IPS-NIHi7 (cell line): ENCODE measurements around the gene RFK.
"Not testable (repeated sequence)": the region's sequence is repeated elsewhere in the genome, so short reads cannot be mapped to it uniquely, and the experiment has no call there.

ENCODE experiments used
- DNase-seq: peaks from one replicate; pipeline ENCODE4 v3.0.0; 2012; ENCODE audit warnings: mixed read lengths; ENCODE audit errors: extremely low spot score

Gene RFK

DNA sequence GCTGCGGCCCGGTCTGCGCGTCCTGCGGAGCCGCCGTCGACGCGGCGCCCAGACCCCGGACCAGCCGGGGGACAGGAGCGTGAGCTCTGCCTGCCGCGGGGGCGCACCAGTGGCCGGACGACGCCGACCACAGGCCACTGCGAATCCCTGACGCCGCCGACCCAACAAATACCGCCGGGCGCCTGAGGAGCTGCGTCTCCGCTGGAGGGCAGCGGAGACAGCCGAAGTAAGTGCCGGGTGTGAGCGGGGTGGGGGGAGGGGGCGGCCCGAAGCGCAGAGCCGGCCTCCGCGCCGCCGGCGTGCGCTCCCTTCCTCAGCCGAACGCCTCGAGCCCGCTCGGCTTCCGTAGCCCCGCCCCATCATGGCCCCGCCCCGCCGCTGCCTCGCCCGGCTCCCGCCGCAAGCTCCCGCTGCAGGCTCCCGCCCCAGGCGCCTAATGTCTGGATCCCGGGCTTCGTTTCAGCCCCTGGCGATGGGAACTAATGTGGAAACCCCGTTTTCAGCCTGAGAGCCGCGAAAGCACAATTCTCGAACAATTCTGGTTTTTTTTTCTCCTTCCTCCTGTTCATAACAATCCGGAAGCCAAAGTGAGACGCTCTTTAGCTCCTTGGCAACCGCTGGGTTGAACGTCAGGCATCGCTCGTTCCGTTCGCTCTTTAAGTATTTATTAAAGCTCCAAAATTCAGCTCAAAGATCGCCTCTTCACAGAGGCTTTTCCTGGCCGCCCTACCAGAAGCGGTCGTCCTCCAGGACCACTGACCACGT lies at the start of gene RFK:
RFK (minus strand) TSS at position 232 of the 765 bp plus-strand sequence. CDS start 255 bp downstream, outside the sequence.
- peak; percentile 93 for DNase-seq

DNA sequence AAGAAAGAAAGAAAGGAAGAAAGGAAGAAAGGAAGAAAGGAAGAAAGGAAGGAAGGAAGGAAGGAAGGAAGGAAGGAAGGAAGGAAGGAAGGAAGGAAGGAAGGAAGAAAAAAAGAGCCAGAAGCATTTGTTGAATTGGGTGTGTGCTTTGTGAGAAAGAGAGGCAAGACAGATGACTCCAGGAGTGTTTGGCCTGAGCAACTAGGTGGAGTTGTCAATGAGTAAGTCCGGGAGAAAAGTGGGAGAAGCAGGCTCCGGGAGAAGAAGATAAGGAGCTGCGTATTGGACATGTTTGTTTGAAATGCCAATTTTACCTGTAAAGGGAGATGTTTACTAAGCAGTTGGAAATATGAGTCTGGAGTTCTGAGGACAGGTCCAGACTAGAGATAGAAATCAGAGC lies 49.7 kb upstream of the RFK start:
- DNase-seq: no peak

DNA sequence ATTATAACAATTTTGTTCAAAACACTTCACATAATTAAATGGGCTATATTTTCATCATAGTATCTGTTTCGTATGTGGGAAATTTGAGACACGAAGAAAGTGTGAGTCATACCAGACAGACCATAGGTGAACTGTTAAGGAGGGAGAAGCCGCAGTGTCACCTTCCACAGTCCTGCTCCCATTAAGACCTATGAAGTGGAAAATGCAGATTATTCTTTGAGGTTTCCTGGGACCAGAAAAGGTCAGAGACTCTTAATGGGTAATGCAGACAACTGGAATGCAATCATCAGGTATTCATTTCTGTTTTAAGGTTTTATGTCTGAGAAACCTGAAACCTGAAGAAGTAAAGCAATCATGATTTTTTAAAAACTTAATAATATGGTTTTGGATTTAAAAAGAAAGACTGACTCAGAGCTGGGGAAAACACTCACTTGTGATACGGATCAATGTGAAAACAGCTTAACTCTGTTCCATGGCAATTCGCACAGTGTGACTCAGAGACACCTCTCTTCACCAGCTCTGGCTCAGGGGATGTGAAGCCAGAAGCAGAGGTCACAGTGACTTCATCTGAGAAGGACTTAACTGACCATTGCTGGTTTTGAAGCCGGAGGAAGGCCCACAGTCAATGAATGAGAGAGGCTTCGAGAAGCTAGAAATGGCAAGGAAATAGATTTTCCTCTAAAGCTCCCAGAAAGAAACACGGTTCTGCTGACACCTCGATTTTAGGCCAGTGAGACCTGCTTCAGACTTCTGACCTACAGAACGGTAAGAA lies 47.5 kb upstream of the RFK start:
- DNase-seq: no peak

DNA sequence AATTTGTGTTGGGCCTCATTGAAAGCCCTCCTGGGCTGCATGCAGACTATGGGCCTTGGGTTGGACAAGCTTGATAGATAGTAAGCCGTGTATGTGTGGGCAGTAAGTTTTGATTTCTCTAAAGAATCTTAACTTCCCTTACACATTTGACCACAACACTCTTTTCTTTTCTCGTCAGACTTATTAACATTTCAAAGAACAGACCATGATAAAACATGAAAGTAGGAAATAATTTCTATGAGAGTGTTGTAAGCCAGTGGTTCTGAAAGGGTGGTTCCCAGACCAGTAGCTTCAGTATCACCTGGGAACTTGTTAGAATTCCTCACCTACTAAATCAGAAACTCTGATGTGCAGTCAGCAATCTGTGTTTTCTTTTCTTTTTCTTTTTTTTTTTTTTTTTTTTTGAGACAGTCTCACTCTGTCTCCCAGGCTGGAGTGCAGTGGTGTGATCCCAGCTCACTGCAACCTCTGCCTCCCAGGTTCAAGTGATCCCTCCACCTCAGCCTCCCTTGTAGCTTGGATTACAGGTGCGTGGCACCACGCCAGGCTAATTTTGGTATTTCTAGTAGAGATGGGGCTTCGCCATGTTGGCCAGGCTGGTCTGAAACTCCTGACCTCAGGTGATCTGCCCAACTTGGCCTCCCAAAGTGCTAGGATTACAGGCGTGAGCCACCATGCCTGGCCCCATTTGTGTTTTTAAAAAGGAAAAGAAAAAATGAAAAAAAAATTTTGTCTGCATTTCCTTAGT lies 44.8 kb upstream of the RFK start:
- DNase-seq: no peak

DNA sequence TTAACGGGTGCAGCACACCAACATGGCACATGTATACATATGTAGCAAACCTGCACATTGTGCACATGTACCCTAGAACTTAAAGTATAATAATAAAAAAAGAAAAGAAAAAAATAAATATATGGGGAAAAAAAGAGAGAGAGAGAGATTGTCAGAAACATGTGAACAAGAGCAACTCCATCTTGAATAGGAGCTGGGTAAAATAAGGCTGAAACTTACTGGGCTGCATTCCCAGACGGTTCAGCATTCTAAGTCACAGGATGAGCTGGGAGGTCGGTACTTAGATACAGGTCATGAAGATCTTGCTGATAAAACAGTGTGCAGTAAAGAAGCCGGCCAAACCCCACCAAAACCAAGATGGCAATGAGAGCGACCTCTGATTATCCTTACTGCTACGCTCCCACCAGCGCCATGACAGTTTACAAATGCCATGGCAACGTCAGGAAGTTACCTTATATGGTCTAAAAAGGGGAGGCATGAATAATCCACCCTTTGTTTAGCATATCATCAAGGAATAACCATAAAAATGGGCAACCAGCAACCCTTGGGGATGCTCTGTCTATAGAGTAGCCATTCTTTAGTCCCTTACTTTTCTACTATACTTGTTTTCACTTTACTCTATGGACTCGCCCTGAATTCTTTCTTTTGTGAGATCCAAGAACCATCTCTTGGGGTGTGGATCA lies 42.9 kb upstream of the RFK start:
- not testable (repeated sequence) for DNase-seq

DNA sequence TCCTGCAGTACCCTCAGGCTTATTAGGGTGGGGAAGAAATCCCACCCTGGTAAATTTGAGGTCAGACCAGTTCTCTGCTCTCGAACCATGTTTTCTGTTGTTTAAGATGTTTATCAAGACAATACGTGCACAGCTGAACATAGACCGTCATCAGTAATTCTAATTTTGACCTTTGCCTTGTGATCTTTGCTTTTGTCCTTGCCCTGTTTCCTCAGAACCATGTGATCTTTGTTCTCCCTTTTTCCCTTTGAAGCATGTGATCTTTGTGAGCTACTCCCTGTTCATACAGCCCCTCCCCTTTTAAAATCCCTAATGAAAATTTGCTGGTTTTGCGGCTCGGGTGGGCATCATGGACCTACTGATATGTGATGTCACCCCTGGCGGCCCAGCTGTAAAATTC lies 40.7 kb upstream of the RFK start:
- DNase-seq: not testable (repeated sequence)

DNA sequence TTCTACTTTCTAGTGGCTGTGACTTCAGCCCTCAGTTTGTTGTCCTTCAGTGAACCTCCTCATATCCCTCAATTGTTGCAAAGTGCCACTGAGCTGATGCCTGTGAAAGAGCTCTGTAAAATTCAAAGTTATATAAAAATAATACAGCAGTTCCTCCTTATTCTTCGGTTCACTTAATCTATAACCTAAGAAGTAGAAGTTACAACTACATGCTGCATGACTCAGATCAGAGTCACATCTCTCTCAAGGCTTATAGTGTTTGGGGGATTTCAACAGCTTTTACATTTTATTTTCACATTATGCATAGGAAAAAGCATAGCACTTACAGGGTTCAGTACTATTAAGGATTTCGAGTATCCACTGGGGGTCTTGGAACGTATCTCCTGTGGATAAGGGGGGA lies 39.6 kb upstream of the RFK start:
- DNase-seq: no peak

DNA sequence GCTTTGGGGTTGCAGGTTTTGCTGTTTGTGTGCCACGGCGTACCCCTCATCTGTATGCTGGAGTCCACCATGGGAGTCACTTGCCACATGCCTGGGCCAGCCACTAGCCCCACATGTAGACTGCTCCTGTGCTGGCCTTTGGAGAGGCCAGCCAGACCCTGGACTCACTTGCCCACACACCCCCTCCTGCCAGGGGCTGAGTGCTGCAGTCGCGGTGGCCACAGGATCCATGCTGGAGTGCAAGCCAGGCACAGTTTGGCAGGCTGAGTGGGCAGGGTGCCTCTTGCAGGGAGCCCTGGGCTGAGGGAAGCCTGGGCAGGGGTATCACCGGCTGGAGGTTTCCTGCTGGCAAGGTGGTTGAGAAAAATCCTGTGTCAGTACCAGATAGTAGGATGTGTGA lies 39.2 kb upstream of the RFK start:
- no peak for DNase-seq

DNA sequence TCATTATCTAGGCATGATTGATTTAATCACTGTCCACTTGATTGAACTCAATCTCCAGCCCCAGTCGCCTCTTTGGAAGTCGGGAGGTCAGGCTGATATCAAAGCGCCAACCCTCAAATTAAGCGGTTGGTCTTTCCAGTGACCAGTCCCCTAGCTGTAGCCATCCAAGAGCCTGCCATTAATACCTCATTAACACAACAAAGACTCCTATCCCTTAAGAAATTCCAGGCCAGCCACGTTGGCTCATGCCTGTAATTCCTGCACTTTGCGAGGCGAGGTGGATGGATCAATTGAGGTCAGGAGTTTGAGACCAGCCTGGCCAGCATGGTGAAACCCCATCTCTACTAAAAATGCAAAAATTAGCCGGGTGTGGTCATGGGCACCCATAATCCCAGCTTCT lies 37.4 kb upstream of the RFK start:
- no peak for DNase-seq

DNA sequence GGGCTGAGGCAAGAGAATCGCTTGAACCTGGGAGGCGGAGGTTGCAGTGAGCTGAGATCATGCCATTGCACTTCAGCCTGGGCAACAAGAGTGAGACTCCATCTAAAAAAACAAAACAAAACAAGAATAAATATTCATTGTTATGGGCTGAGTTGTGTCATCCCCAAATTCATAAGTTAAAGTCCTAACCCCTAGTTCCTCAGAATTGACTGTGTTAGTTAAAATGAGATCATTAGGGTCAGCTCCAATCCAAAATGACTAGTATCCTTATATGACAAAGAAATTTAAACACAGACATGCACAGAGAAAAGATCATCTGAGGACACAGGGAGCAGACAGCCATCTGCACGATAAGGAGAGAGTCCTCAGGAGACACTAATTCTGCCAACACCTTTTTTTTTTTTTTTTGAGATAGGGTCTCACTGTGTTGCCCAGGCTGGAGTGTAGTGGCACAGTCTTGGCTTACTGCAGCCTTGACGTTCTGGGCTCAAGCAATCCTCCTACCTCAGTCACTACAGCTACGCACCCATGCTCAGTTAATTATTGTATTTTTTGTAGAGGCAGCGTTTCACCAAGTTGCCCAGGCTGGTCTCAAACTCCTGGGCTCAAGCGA lies 32.7 kb upstream of the RFK start:
- DNase-seq: no peak

DNA sequence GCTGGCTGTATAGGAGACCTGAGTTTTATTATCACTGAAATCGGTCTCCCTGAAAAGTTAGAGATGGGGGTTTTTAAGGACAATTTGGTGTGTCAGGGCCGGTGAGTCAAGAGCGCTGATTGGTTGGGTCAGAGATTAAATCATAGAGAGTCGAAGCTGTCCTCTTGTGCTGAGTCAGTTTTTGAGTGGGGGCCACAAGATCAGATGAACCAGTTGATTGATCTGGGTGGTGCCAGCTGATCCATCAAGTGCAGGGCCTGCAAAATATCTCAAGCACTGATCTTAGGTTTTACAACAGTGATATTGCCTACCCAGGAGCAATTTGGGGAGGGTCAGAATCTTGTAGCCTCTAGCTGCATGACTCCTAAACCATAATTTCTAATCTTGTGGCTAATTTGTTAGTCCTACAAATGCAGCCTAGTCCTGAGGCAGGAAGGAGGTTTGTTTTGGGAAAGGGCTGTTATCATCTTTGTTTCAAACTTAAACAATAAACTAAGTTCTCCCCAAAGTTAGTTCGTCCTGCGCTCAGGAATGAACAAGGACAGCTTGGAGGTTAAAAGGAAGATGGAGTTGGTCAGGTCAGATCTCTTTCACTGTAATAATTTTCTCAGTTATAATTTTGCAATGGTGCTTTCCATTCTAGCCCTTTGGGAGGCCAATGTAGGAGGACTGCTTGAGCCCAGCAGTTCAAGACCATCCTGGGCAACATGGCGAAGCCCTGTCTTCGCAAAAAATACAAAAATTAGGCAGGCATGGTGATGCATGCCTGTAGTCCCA lies 31.6 kb upstream of the RFK start:
- DNase-seq: no peak

DNA sequence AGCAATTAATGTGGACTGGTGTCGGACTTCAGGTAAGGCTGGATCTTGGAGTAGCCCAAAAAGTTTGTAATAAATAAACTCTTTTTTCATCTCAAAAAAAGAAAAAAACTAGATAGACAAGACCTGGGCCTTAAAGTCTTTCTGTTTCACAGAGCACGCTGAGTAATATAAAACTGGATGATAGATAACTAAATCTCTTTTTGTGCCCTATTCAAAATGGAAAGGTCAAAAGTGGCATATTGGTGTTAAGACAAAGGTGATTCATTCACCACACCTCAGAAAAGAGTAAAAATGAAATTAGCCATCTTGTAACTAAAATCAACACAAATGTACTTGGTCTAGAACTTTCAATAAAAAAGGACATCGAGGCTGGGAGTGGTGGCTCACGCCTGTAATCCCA lies 30.3 kb upstream of the RFK start:
- no peak for DNase-seq

DNA sequence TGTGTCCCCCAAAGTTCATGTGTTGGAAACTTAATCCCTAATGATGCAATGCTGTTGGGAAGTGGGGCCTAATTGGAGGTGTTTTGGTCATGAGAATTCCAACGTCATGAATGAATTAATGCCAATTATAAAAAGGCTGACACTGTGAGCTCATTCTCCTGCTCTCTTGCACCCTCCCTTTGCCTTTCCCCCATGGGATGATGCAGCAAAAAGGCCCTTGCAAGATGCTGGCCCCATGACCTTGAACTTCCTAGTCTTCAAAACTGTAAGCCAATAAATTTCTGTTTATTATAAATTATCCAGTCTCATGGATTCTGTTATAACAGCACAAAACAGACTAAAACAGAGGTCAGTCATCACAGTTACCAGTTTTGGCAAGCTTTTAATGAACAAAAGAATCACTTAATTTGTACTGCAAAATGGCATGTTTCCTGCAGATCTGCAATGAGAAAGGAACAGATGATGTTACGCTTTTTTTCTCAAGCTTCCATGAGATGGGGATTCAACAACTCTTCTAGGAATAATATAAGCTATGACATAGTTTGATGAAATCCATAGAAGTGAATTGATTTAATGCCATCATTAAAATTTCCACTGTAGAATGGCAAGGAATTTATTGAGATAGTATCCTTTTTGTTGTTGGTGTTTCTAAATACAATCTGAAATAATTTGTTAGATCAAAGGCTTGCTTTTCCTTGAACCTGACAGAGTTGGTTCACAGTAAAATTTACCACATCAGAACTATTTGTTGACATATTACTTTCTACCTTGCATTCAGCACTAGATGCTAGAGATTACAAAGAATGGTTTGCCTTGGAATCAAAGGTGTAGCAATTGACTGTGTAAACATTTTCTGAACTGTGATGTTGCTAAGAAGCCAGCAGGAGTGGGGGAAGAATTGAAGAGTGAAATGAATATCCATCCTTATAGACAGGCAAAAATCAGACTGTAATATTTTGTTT lies 29.3 kb upstream of the RFK start:
- no peak for DNase-seq

DNA sequence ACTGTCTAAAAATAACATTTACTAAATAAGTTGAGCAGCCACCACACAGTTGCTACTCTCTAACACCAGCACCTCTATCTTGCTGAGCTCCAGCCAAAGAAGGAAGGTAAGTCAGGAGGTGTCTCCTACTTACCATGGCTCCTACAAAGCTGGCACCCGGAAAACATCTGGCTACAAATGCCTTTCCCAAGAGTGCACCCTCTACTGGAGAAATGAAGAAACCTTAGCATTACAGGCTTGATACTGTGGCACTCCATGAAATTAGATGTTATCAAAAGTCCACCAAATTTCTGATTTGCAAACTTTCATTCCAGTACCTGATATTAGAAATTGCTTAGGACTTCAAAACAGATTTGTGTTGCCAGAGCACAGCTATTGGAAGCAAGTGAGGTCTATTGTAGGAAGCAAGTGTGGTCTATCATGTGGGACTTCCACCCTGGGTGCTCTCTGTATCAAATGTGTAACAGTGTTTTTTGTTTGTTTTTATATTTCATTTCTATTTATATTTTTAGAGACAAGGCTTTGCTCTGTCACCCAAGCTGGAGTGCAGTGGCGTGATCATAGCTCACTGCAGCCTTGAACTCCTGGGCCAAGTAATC lies 25.7 kb upstream of the RFK start:
- peak; percentile 50 for DNase-seq

DNA sequence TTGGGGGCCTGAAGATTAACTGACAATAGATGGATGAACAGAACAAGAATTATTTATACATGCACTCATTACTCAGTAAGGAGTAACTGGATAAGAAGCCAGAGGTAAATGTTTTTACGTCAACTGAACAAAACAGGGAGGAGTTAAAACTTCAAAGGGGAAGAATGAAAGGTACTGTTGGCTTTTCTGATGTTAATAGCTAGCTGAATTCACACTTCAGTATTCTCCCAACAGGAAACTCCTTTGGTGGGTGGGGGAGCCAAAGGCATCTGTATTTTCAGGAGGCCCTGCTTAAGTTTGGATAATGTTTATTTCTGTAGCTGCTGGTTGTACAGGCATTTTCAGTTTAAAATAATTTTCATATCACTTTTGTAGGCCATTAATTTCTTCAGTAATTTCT lies 23.2 kb upstream of the RFK start:
- DNase-seq: peak; percentile 52

DNA sequence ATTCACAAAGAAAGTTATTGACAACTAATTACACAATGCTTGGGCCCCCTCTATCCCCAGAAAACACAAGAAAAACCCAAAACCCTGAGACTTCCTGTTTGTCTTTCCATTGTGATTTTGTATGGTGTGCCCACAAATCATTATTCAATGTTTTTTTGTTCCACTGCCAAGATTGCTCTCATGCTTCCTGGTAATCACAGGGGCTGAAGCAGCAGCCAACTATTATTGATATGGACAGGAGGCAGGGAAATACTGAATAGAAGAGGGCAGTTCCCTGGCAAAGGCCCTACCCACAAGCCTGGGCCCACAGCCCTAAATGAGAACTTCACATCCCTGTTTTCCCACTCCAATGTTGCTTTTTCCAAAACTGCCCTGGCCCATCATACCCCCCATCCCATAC lies 21.5 kb upstream of the RFK start:
- DNase-seq: no peak

DNA sequence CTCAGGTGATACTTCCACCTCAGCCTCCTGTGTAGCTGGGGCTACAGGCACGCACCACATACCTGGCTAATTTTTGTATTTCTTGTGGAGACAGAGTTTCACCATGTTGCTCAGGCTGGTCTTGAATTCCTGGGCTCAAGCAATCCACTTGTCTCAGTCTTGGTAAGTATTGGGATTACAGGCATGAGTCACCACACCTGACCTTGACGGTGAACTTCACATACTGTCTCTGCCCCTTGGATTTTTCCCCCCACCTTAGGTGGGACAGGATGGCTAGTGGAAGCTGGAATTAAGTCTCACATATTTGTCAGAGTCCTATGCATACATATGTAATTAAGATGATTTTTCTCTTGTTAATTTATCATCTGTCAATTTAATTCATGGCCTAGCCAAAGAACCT lies 20.9 kb upstream of the RFK start:
- DNase-seq: no peak

DNA sequence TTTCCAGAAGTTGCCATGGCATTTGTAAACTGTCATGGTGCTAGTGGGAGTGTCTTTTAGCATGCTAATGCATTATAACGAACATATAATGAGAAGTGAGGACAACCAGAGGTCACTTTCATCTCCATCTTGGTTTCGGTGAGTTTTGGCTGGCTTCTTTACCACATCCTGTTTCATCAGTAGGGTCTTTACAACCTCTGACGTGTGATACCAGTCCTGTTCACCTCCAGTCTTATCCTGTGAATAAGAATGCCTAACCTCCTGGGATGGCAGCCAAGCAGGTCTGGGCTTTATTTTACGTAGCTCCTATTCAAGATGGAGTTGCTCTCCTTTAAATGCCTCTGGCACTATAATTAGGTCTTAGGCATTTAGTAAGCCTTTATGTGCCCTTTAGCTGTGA lies 20.4 kb upstream of the RFK start:
- DNase-seq: no peak

DNA sequence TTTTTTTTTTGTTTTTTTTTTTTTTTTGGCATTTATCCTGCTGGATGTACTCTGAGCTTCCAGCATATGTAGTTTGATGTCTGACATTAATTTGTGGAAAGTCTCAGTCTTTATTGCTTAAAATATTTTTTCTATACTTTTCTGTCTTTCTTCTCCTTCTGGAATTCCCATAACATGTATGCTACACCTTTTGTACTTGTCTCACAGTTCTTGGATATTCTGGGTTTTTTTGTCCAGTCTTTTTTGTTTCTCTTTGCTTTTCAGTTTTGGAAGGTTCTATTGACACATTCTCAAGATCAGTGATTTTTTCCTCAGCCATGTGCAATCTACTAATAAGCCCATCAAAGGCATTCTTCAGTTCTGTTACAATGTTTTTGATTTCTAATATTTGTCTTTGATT lies 19.4 kb upstream of the RFK start:
- no peak for DNase-seq
